HFFc6 (cell line): ENCODE measurements around the gene ANKRD11. TPM values are rescaled to one million over a fixed set of nuclear protein-coding genes. Genes with fewer than 3 reads are reported as not detected.
"Not testable (repeated sequence)": the region's sequence is repeated elsewhere in the genome, so short reads cannot be mapped to it uniquely, and the experiment has no call there.

ENCODE experiments used
- DNase-seq: peaks from one replicate; pipeline ENCODE4 v3.0.0-alpha.2; 2018
- H3K27ac Mint-ChIP-seq: 2 replicates; pipeline ENCODE4 v1.8.0; 2020; ENCODE audit warnings: mild to moderate bottlenecking, mixed read lengths
- H3K27me3 Mint-ChIP-seq: 2 replicates; pipeline ENCODE4 v1.8.0; 2021; ENCODE audit warnings: mild to moderate bottlenecking, moderate library complexity, mixed read lengths; ENCODE audit not compliant: insufficient read depth
- H3K36me3 Mint-ChIP-seq: 2 replicates; pipeline ENCODE4 v1.8.0; 2021; ENCODE audit warnings: low read depth, mixed read lengths
- H3K4me1 Mint-ChIP-seq: 2 replicates; pipeline ENCODE4 v1.8.0; 2020; ENCODE audit warnings: low read depth, mixed read lengths
- H3K4me3 Mint-ChIP-seq: 2 replicates; pipeline ENCODE4 v1.8.0; 2020; ENCODE audit warnings: mild to moderate bottlenecking, moderate library complexity, mixed read lengths
- H3K9me3 Mint-ChIP-seq: 2 replicates; pipeline ENCODE4 v1.8.0; 2020; ENCODE audit warnings: mild to moderate bottlenecking, mixed read lengths
- total RNA-seq, 6 experiments: library from RNA; stranded (reverse); fragmentation: NEBNext Ultra II Directional; extraction: Animal tissue kit (Norgen Biotek cat#: 25700); gene quantifications; 2 replicates in 1 of 6; 3 replicates in 5 of 6; pipeline ENCODE4 v1.2.3, GENCODE V29; 2021
- TF ChIP-seq, protein P1 (sequence below): fragments of 200-600 bp; sonication (generic); IDR thresholded peaks from 2 replicates; pipeline ENCODE4 v1.5.0; 2021; ENCODE audit warnings: antibody characterized with exemption, mild to moderate bottlenecking

ANKRD11 gene
- total RNA-seq, 6 experiments from 2014 or later: 110 to 120 (median 116) TPM

- Mint-ChIP-seq H3K36me3 (peaks cover 7% of the 10 kb centered on the region), H3K27me3 (peaks cover 11% of the 10 kb centered on the region), H3K4me1 (peaks cover 38% of the 10 kb centered on the region), H3K4me3 (peak overlapping the region; percentile 72), H3K27ac (peak overlapping the region; percentile 93), H3K9me3 (no peaks in the 10 kb centered on the region)
- TF ChIP-seq, protein P1, sequence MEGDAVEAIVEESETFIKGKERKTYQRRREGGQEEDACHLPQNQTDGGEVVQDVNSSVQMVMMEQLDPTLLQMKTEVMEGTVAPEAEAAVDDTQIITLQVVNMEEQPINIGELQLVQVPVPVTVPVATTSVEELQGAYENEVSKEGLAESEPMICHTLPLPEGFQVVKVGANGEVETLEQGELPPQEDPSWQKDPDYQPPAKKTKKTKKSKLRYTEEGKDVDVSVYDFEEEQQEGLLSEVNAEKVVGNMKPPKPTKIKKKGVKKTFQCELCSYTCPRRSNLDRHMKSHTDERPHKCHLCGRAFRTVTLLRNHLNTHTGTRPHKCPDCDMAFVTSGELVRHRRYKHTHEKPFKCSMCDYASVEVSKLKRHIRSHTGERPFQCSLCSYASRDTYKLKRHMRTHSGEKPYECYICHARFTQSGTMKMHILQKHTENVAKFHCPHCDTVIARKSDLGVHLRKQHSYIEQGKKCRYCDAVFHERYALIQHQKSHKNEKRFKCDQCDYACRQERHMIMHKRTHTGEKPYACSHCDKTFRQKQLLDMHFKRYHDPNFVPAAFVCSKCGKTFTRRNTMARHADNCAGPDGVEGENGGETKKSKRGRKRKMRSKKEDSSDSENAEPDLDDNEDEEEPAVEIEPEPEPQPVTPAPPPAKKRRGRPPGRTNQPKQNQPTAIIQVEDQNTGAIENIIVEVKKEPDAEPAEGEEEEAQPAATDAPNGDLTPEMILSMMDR: no peak
- DNase-seq: peak; percentile 97
These were observed 94.9 kb downstream of the ANKRD11 start for GRCh38 chr16:89395150-89396142.

DNA sequence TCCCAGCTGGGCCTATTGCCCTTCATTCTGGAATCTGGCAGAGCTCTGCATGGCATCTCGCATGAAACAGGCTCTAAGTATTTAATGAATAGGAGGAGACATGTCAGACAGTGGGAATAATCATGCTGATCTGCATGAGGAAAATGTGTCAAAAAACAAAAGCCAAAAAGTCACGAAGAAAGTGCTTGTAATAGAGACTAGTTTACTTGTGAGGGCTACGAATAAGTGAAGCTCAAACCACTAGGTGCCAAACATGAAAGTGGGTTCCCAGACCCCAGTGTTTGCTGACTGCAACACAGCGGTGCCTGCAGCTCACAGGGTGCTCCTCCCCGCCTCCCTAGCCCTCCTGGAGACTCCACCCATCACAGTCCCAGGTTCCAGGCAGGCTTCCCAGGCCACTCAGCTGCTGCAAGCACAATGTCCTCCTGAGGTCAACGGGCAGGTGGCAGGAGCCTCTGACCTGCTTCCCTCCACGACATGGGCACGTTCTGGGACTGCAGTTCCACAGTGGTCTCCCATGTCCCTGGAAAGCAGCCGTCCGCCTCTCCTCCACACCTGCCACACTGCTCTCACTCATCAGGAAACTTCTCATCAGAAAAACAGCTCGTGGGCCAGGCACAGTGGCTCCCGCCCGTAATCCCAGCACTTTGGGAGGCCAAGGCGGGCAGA lies 96.5 kb downstream of the ANKRD11 start:
- no peak for DNase-seq
- H3K36me3 Mint-ChIP-seq: peaks cover 9% of the 10 kb centered on the region
- peak overlapping the region; percentile 93 for H3K27ac Mint-ChIP-seq
- peaks cover 6% of the 10 kb centered on the region for H3K27me3 Mint-ChIP-seq
- TF ChIP-seq, protein P1: no peak
- H3K4me3 Mint-ChIP-seq: no peak overlapping the region
- H3K9me3 Mint-ChIP-seq: no peaks in the 10 kb centered on the region; the same call in 1 of the 2 replicates
- H3K4me1 Mint-ChIP-seq: peaks cover 37% of the 10 kb centered on the region

DNA sequence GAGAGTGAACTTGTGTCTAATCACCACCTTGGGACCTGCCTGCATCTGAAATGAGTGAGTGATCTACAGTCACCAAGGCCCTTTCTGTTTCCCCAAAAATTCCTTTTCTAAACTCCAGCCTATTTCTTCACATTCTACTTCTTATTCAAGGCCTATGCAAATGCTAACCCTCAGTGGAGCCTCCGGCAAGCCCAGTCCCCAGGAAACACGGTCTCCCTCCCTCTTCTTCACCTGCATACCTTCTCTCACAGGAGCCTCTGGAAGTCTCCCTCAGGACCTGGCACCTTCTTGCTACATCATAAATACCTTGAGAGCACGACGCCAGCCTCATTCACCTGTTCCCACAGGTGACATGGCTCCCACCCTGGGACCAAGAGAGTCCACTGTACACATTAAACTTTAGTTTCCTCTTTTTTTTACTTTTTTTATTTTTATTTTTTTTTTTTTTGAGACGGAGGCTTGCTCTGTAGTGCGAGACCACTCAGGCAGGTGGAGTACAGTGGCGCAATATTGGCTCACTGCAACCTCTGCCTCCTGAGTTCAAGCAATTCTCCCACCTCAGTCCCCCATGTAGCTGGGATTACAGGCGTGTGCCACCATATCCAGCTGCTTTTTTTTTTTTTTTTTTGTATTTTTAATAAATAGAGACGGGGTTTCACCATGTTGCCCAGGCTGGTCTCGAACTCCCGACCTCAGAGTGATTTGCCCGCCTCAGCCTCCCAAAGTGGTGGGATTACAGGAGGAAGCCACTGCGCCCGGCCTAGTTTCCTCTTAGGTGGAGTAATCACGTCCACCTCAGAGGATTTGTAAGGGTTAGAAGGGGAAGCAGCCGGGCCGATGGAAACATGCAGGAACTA lies 97.3 kb downstream of the ANKRD11 start:
- H3K27me3 Mint-ChIP-seq: no peaks in the 10 kb centered on the region; the same call in none of the 2 replicates
- H3K27ac Mint-ChIP-seq: peak overlapping the region; percentile 36; the same call in 1 of the 2 replicates
- peak overlapping the region; percentile 10; the same call in 1 of the 2 replicates for H3K4me3 Mint-ChIP-seq
- H3K4me1 Mint-ChIP-seq: peaks cover 34% of the 10 kb centered on the region
- DNase-seq: no peak
- no peaks in the 10 kb centered on the region; the same call in 1 of the 2 replicates for H3K9me3 Mint-ChIP-seq
- TF ChIP-seq, protein P1: no peak
- peaks cover 6% of the 10 kb centered on the region for H3K36me3 Mint-ChIP-seq

GRCh38 chr16:89390224-89390583 lies 100.2 kb downstream of the ANKRD11 start:
- H3K4me1 Mint-ChIP-seq: peaks cover 24% of the 10 kb centered on the region
- H3K4me3 Mint-ChIP-seq, H3K27ac Mint-ChIP-seq, H3K27me3 Mint-ChIP-seq, H3K36me3 Mint-ChIP-seq, DNase-seq, H3K9me3 Mint-ChIP-seq: not testable (repeated sequence)

DNA sequence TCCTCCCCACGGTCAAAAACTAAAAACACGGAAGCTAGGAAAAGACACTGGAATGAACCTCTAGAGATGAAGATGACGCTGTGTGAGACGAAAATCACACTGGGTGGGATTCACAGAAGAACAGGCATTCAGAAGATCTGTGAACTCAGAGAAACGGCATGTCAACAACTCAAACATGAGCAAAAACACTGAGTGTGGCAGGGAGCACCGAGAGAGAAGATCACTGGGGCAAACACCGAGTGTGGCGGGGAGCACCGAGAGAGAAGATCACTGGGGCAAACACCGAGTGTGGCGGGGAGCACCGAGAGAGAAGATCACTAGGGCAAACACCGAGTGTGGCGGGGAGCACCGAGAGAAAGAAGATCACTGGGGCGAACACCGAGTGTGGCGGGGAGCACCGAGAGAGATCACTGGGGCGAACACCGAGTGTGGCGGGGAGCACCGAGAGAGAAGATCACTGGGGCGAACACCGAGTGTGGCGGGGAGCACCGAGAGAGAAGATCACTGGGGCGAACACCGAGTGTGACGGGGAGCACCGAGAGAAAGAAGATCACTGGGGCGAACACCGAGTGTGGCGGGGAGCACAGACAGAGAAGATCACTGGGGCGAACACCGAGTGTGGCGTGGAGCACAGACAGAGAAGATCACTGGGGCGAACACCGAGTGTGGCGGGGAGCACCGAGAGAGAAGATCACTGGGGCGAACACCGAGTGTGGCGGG lies 100.7 kb downstream of the ANKRD11 start:
- H3K4me3 Mint-ChIP-seq, H3K27me3 Mint-ChIP-seq, H3K27ac Mint-ChIP-seq, H3K36me3 Mint-ChIP-seq, H3K9me3 Mint-ChIP-seq, DNase-seq: not testable (repeated sequence)
- peaks cover 19% of the 10 kb centered on the region for H3K4me1 Mint-ChIP-seq
